ENCODE results near the gene AUP1.

The AUP1 gene

GRCh38 chr2:74481431-74481830 lies 48.1 kb downstream of the AUP1 start:
- Histone ChIP-seq H3K4me1 (ENCODE audit: control insufficient read depth in 1 of 2, insufficient read depth in 2 of 2, low read length in 2 of 2) (peaks cover 9 to 10% of the 10 kb centered on the region in 2 experiments), H3K9ac (ENCODE audit: low read length) (peak overlapping the region; percentile 89), H3K4me2 (ENCODE audit: low read length) (peak overlapping the region; percentile 66), H3K23ac (ENCODE audit: low read length) (no peak overlapping the region), H3K36me3 (ENCODE audit: control insufficient read depth in 1 of 2, insufficient read depth in 2 of 2, low read length in 2 of 2) (peaks cover 12 to 14% of the 10 kb centered on the region in 2 experiments), H3K79me1 (ENCODE audit: low read length) (peaks cover 11% of the 10 kb centered on the region), H3K27me3 (ENCODE audit: insufficient read depth, low read length) (no peaks in the 10 kb centered on the region), H4K91ac (ENCODE audit: low read depth, low read length) (no peak overlapping the region), H2BK120ac (ENCODE audit: insufficient read depth, low read length, poor library complexity) (no peak overlapping the region), H2AFZ (ENCODE audit: insufficient read depth, low read length, poor library complexity) (no peak overlapping the region), H3K14ac (ENCODE audit: low read length) (no peak overlapping the region), H4K12ac (ENCODE audit: low read depth, low read length) (peak overlapping the region; percentile 1), H2AK5ac (ENCODE audit: low read length) (no peak overlapping the region), H3K18ac (ENCODE audit: low read length) (peak overlapping the region; percentile 21), H3K79me2 (ENCODE audit: control insufficient read depth, insufficient read depth, low read length, poor library complexity) (peaks cover 9% of the 10 kb centered on the region), H2BK12ac (ENCODE audit: low read length) (no peak overlapping the region), H3K9me3 (ENCODE audit: insufficient read depth, low read depth, low read length) (no peaks in the 10 kb centered on the region), H3K4me3 (ENCODE audit: low read depth, low read length) (no peak overlapping the region), H3K27ac (ENCODE audit: low read depth, low read length) (no peak overlapping the region), H4K8ac (ENCODE audit: low read depth, low read length) (peak overlapping the region; percentile 71), H3K4ac (ENCODE audit: low read depth, low read length) (peak overlapping the region; percentile 51), H2BK5ac (ENCODE audit: low read depth, low read length, poor library complexity) (no peak overlapping the region)
- DNase-seq, result no peak
- WGBS (ENCODE audit: extremely low coverage, insufficient coverage, insufficient read length), result no CpG with 5 or more reads among the region's 3 CpGs
